Measurements from ENCODE around the gene NUDT22.

Gene NUDT22

GRCh38 chr11:64254326-64254725 is 28.3 kb downstream of the NUDT22 start:
- Histone ChIP-seq H3K9ac (ENCODE audit: low read depth, low read length) (no peak overlapping the region), H3K9me3 (ENCODE audit: insufficient read depth, low read depth, low read length) (no peaks in the 10 kb centered on the region), H3K36me3 (ENCODE audit: insufficient read depth, low read depth, low read length) (peaks cover 37% of the 10 kb centered on the region), H3K4me1 (ENCODE audit: insufficient read depth, low read length) (peaks cover 13% of the 10 kb centered on the region; the same call in 1 of the 2 replicates), H3K4me3 (ENCODE audit: low read length) (no peak overlapping the region), H3K27ac (ENCODE audit: low read length) (no peak overlapping the region), H3K27me3 (ENCODE audit: insufficient read depth, low read length) (no peaks in the 10 kb centered on the region)

DNA sequence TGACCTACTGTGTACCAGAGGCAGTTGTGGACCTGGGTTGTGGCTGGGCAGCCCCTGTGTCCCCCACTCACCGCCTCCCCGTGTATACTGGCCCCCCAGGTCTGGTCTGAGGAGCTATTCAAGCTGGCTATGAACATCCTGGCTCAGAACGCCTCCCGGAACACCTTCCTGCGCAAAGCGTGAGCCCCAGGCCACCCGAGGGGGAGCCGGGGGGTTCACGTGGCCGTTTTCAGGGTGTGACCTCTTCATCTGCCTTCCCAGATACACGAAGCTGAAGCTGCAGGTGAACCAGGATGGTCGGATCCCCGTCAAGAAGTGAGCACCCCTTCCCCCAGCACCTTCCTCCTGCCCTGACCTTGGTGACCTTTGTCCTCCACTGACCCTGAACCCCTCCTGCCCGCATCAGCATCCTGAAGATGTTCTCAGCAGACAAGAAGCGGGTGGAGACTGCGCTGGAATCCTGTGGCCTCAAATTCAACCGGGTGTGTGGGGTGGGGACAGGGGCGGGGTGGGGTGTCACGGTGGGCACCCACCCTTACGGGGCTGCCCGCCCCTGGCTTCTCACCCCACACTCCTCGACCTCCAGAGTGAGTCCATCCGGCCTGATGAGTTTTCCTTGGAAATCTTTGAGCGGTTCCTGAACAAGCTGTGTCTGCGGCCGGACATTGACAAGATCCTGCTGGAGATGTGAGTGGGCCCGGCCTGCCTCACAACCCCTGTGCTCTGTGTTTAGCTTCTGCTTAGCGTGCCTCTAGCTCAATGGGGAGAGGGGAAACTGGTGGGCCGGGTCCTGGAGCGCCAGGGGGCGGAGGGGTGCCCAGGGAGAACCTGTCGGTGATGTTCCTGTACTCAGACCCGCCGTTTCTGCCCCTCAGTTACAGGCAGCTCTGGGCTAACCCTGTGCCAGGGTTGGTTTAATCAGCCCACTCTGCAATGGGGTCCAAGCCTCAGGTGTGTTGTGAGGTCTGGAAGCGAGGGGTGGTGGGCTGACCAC is 29.4 kb downstream of the NUDT22 start:
- Histone ChIP-seq H3K36me3 (ENCODE audit: insufficient read depth, low read depth, low read length) (peaks cover 48% of the 10 kb centered on the region), H3K9ac (ENCODE audit: low read depth, low read length) (no peak overlapping the region)

DNA sequence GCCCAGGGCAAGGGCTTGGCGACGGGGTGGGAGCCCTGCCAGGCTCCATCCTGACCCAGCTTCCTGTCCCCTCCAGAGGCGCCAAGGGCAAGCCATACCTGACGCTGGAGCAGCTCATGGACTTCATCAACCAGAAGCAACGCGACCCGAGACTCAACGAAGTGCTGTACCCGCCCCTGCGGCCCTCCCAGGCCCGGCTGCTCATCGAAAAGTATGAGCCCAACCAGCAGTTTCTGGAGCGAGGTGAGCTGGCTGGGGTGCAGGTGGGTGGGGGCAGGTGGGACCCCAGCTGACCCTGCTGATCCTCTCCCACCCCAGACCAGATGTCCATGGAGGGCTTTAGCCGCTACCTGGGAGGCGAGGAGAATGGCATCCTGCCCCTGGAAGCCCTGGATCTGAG is 30.2 kb downstream of the NUDT22 start:
- no peak overlapping the region for H3K9ac ChIP-seq (ENCODE audit: low read depth, low read length)
- no peak overlapping the region for H3K4me3 ChIP-seq (ENCODE audit: low read length)
- no peak overlapping the region for H3K27ac ChIP-seq (ENCODE audit: low read length)
- H3K36me3 ChIP-seq (ENCODE audit: insufficient read depth, low read depth, low read length): peaks cover 57% of the 10 kb centered on the region
- H3K9me3 ChIP-seq (ENCODE audit: insufficient read depth, low read depth, low read length): no peaks in the 10 kb centered on the region
- no peaks in the 10 kb centered on the region for H3K27me3 ChIP-seq (ENCODE audit: insufficient read depth, low read length)
- no peaks in the 10 kb centered on the region for H3K4me1 ChIP-seq (ENCODE audit: insufficient read depth, low read length)

More for the DNA sequence above, 29.4 kb downstream of the NUDT22 start:
- Histone ChIP-seq H3K27me3 (ENCODE audit: insufficient read depth, low read length) (no peaks in the 10 kb centered on the region), H3K4me3 (ENCODE audit: low read length) (no peak overlapping the region), H3K4me1 (ENCODE audit: insufficient read depth, low read length) (peaks cover 3% of the 10 kb centered on the region; the same call in 1 of the 2 replicates), H3K27ac (ENCODE audit: low read length) (no peak overlapping the region), H3K9me3 (ENCODE audit: insufficient read depth, low read depth, low read length) (no peaks in the 10 kb centered on the region)

DNA sequence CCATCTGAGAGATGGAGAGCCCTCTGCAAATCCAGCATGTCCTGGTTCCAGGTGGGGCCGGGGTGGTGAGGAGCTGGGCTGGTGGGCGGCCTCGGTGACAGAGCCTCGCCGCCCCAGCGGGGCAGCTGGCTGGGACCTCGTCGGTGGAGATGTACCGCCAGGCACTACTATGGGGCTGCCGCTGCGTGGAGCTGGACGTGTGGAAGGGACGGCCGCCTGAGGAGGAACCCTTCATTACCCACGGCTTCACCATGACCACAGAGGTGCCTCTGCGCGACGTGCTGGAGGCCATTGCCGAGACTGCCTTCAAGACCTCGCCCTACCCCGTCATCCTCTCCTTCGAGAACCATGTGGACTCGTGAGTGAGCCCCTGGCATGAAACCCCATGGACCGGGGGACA is 32.3 kb downstream of the NUDT22 start:
- Histone ChIP-seq H3K36me3 (ENCODE audit: insufficient read depth, low read depth, low read length) (peaks cover 77% of the 10 kb centered on the region), H3K27me3 (ENCODE audit: insufficient read depth, low read length) (no peaks in the 10 kb centered on the region), H3K9me3 (ENCODE audit: insufficient read depth, low read depth, low read length) (no peaks in the 10 kb centered on the region)

DNA sequence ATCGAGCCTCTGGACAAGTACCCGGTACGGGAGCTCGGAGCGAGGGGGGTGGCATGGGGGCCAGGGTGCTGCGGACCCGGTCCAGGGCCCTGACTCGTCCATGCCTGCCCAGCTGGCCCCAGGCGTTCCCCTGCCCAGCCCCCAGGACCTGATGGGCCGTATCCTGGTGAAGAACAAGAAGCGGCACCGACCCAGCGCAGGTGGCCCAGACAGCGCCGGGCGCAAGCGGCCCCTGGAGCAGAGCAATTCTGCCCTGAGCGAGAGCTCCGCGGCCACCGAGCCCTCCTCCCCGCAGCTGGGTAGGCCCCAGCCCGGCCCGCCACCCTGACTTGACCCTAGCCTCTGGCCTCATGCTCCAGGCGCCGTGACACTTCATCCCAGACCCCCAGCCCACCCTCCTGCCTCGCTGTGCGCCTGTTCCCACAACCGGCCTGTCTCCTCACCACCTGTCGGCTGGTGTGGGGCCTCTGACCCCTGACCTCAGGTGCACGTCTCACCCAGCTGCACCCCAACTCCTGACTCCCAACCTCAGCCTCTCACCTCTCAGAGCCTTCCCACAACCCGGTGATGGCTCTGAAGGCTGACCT is 33.0 kb downstream of the NUDT22 start:
- H3K27me3 ChIP-seq (ENCODE audit: insufficient read depth, low read length): no peaks in the 10 kb centered on the region
- no peak overlapping the region for H3K9ac ChIP-seq (ENCODE audit: low read depth, low read length)
- H3K27ac ChIP-seq (ENCODE audit: low read length): no peak overlapping the region
- H3K9me3 ChIP-seq (ENCODE audit: insufficient read depth, low read depth, low read length): no peaks in the 10 kb centered on the region
- peaks cover 84% of the 10 kb centered on the region for H3K36me3 ChIP-seq (ENCODE audit: insufficient read depth, low read depth, low read length)
- H3K4me3 ChIP-seq (ENCODE audit: low read length): no peak overlapping the region
- peaks cover 3% of the 10 kb centered on the region; the same call in 1 of the 2 replicates for H3K4me1 ChIP-seq (ENCODE audit: insufficient read depth, low read length)

More for the DNA sequence above, 32.3 kb downstream of the NUDT22 start:
- H3K27ac ChIP-seq (ENCODE audit: low read length): no peak overlapping the region
- H3K9ac ChIP-seq (ENCODE audit: low read depth, low read length): no peak overlapping the region
- peaks cover 1% of the 10 kb centered on the region; the same call in 1 of the 2 replicates for H3K4me1 ChIP-seq (ENCODE audit: insufficient read depth, low read length)
- H3K4me3 ChIP-seq (ENCODE audit: low read length): no peak overlapping the region

- H3K4me1 ChIP-seq (ENCODE audit: insufficient read depth, low read length): peaks cover 3% of the 10 kb centered on the region; the same call in 1 of the 2 replicates
- H3K36me3 ChIP-seq (ENCODE audit: insufficient read depth, low read depth, low read length): peaks cover 88% of the 10 kb centered on the region
- H3K27me3 ChIP-seq (ENCODE audit: insufficient read depth, low read length): no peaks in the 10 kb centered on the region
- H3K9me3 ChIP-seq (ENCODE audit: insufficient read depth, low read depth, low read length): no peaks in the 10 kb centered on the region
- H3K4me3 ChIP-seq (ENCODE audit: low read length): no peak overlapping the region
- no peak overlapping the region for H3K27ac ChIP-seq (ENCODE audit: low read length)
- H3K9ac ChIP-seq (ENCODE audit: low read depth, low read length): no peak overlapping the region
Observed at GRCh38 chr11:64259533-64260067, 33.5 kb downstream of the NUDT22 start.

- Histone ChIP-seq H3K9ac (ENCODE audit: low read depth, low read length) (no peak overlapping the region), H3K4me1 (ENCODE audit: insufficient read depth, low read length) (peaks cover 3% of the 10 kb centered on the region; the same call in 1 of the 2 replicates), H3K27ac (ENCODE audit: low read length) (no peak overlapping the region), H3K9me3 (ENCODE audit: insufficient read depth, low read depth, low read length) (no peaks in the 10 kb centered on the region), H3K27me3 (ENCODE audit: insufficient read depth, low read length) (no peaks in the 10 kb centered on the region), H3K36me3 (ENCODE audit: insufficient read depth, low read depth, low read length) (peaks cover 85% of the 10 kb centered on the region), H3K4me3 (ENCODE audit: low read length) (no peak overlapping the region)
Observed at GRCh38 chr11:64260147-64260708, 34.2 kb downstream of the NUDT22 start.

GRCh38 chr11:64261556-64262080 is 35.5 kb downstream of the NUDT22 start:
- Histone ChIP-seq H3K36me3 (ENCODE audit: insufficient read depth, low read depth, low read length) (peaks cover 85% of the 10 kb centered on the region), H3K9me3 (ENCODE audit: insufficient read depth, low read depth, low read length) (no peaks in the 10 kb centered on the region), H3K9ac (ENCODE audit: low read depth, low read length) (no peak overlapping the region), H3K4me1 (ENCODE audit: insufficient read depth, low read length) (peaks cover 3% of the 10 kb centered on the region; the same call in 1 of the 2 replicates), H3K27me3 (ENCODE audit: insufficient read depth, low read length) (no peaks in the 10 kb centered on the region), H3K4me3 (ENCODE audit: low read length) (no peak overlapping the region), H3K27ac (ENCODE audit: low read length) (no peak overlapping the region)

GRCh38 chr11:64262271-64263002 is 36.4 kb downstream of the NUDT22 start:
- Histone ChIP-seq H3K4me1 (ENCODE audit: insufficient read depth, low read length) (peaks cover 3% of the 10 kb centered on the region; the same call in 1 of the 2 replicates), H3K9ac (ENCODE audit: low read depth, low read length) (no peak overlapping the region), H3K36me3 (ENCODE audit: insufficient read depth, low read depth, low read length) (peaks cover 89% of the 10 kb centered on the region)

DNA sequence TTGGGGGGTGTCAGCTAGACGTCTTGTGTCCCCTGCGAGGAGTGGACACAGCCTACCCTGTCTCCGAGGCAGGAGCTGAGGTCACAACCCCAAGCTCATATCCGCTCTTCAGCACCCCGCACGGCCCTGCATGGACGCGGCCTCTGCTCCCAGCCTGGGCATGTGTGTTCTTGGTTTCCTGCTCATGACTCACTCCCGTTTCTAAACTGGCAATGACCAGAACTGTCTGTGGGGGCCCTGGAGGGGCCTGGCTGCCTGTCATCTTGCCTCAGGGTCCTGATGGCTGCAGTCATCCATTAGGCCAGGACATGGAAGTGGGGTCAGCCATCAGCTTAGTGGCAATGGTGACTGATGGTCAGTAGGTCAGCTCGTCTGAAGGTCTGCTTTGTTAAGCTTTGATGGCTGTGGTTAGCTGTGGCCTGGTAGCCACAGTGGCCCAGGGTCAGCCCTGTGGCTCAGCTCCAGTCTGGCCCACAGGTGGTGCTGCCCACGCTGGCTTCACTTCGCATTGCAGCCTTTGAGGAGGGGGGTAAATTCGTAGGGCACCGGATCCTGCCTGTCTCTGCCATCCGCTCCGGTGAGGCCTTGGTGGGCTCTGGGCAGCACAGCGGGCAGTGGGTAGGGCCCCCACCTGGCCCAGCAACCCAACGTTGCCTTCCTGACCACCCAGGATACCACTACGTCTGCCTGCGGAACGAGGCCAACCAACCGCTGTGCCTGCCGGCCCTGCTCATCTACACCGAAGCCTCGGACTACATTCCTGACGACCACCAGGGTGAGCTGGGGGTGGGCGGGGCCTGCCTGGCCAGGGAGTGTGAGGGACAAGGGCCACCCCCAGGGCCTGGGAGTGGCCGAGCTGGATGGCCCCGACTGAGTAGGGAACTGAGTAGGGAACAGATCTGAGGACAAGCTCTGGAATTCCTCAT is 37.2 kb downstream of the NUDT22 start:
- Histone ChIP-seq H3K27ac (ENCODE audit: low read length) (no peak overlapping the region), H3K4me1 (ENCODE audit: insufficient read depth, low read length) (peaks cover 3% of the 10 kb centered on the region; the same call in 1 of the 2 replicates), H3K9me3 (ENCODE audit: insufficient read depth, low read depth, low read length) (no peaks in the 10 kb centered on the region), H3K9ac (ENCODE audit: low read depth, low read length) (no peak overlapping the region), H3K36me3 (ENCODE audit: insufficient read depth, low read depth, low read length) (peaks cover 86% of the 10 kb centered on the region), H3K27me3 (ENCODE audit: insufficient read depth, low read length) (no peaks in the 10 kb centered on the region), H3K4me3 (ENCODE audit: low read length) (no peak overlapping the region)

More at GRCh38 chr11:64262271-64263002, 36.4 kb downstream of the NUDT22 start:
- Histone ChIP-seq H3K4me3 (ENCODE audit: low read length) (no peak overlapping the region), H3K27me3 (ENCODE audit: insufficient read depth, low read length) (no peaks in the 10 kb centered on the region), H3K27ac (ENCODE audit: low read length) (no peak overlapping the region), H3K9me3 (ENCODE audit: insufficient read depth, low read depth, low read length) (no peaks in the 10 kb centered on the region)
